Fibroblast of lung (primary cell): ENCODE measurements around the gene CEP72. TPM values are rescaled to one million over a fixed set of nuclear protein-coding genes. Genes with fewer than 3 reads are reported as not detected.
"Not testable (repeated sequence)": the region's sequence is repeated elsewhere in the genome, so short reads cannot be mapped to it uniquely, and the experiment has no call there.

Experiments used
- DNase-seq, 2 donors: peaks; one replicate each; pipeline versions ENCODE4 v3.0.0 to v3.0.0-alpha.2; 2010; ENCODE audit warnings: low read depth in 2 of 2
- H2AFZ ChIP-seq: 2 replicates; pipeline ENCODE4 v1.5.1; 2012; ENCODE audit warnings: low read length, control low read depth, inconsistent platforms
- H3K27ac ChIP-seq: 2 replicates; pipeline ENCODE4 v1.5.1; 2011; ENCODE audit warnings: low read length, control low read depth; ENCODE audit not compliant: insufficient read depth
- H3K27me3 ChIP-seq: 2 replicates; pipeline ENCODE4 v1.5.1; 2011; ENCODE audit warnings: mild to moderate bottlenecking, low read length; ENCODE audit not compliant: control insufficient read depth, insufficient read depth
- H3K36me3 ChIP-seq: 2 replicates; pipeline ENCODE4 v1.5.1; 2011; ENCODE audit warnings: low read length; ENCODE audit not compliant: control insufficient read depth, insufficient read depth
- H3K4me1 ChIP-seq: 2 replicates; pipeline ENCODE4 v1.5.1; 2011; ENCODE audit warnings: low read length; ENCODE audit not compliant: control insufficient read depth, insufficient read depth; ENCODE audit errors: extremely low read depth
- H3K4me2 ChIP-seq: 2 replicates; pipeline ENCODE4 v1.5.1; 2011; ENCODE audit warnings: low read length, control low read depth; ENCODE audit not compliant: insufficient read depth; ENCODE audit errors: extremely low read depth
- H3K4me3 ChIP-seq, 4 experiments: fragments of 200-600 bp in 1 of 4; sonication (generic) in 1 of 4; replicated peaks in 1 of 4; 2 replicates each; pipeline ENCODE4 v1.5.1; 2011 to 2016; ENCODE audit warnings: low read length in 4 of 4, low read depth in 3 of 4, mild to moderate bottlenecking in 3 of 4, control low read depth in 2 of 4, inconsistent platforms in 1 of 4, mixed read lengths in 1 of 4; ENCODE audit not compliant: insufficient read depth in 1 of 4; ENCODE audit errors: control extremely low read depth in 1 of 4
- H3K79me2 ChIP-seq: 2 replicates; pipeline ENCODE4 v1.5.1; 2012; ENCODE audit warnings: mild to moderate bottlenecking, low read length, inconsistent platforms; ENCODE audit not compliant: control insufficient read depth, insufficient read depth
- H3K9ac ChIP-seq: 2 replicates; pipeline ENCODE4 v1.5.1; 2011; ENCODE audit warnings: mild to moderate bottlenecking, low read length, control low read depth; ENCODE audit not compliant: insufficient read depth
- H3K9me3 ChIP-seq: 2 replicates; pipeline ENCODE4 v1.5.1; 2012; ENCODE audit warnings: low read depth, low read length; ENCODE audit not compliant: control insufficient read depth, insufficient read depth
- H4K20me1 ChIP-seq: 2 replicates; pipeline ENCODE4 v1.5.1; 2011; ENCODE audit warnings: low read length; ENCODE audit not compliant: control insufficient read depth, insufficient read depth; ENCODE audit errors: extremely low read depth
- CTCF ChIP-seq, 2 donors: IDR thresholded peaks in 1 of 2; conservative IDR thresholded peaks in 1 of 2; 1 replicate in 1 of 2; 2 replicates in 1 of 2; pipeline ENCODE4 v1.5.1; 2011 to 2012; ENCODE audit warnings: low read length in 2 of 2, control low read depth in 1 of 2, inconsistent platforms in 1 of 2, low read depth in 1 of 2, mild to moderate bottlenecking in 1 of 2
- EZH2 ChIP-seq: IDR thresholded peaks from 2 replicates; pipeline ENCODE4 v1.5.1; 2012; ENCODE audit warnings: low read length, control low read depth, mild to moderate bottlenecking; ENCODE audit errors: missing control alignments
- polyA plus RNA-seq, 2 donors: library from polyadenylated mRNA; depleted of rRNA in 1 of 2; stranded (reverse) in 1 of 2; unstranded in 1 of 2; fragments of >200 nt; gene quantifications; 2 replicates each; pipeline ENCODE4 v1.2.1, GENCODE V29; 2011 to 2012; ENCODE audit warnings: missing spikeins in 1 of 2
- total RNA-seq: library from RNA; depleted of rRNA; stranded (reverse); fragments of >200 nt; gene quantifications from 2 replicates; pipeline ENCODE4 v1.2.1, GENCODE V29; 2014

Gene CEP72
- total and polyA plus RNA-seq, 2 donors (not counting 1 experiment from before 2014, with no cell fraction given), result 0.92 to 2.5 TPM

DNA sequence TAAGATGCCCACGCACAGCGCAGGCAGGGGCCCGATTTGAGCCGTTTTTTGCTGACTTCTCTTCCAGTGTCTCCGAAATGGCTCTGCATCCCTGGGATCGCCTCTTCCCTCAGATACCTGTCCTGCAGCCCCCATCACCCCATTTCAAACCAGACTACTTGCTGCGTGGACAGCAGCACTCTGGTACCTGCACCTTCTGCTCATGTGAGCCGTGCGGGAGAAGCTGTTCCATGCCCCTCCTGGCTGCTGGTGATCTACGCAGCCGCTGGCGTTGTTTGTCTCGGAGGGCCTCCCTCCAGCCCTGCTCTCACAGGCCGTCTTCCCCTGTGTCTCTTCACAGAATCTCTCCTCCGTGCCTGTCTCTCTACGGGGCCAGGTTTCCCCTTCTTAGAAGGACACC lies 13.4 kb downstream of the CEP72 start:
- no peak overlapping the region for H2AFZ ChIP-seq
- H3K27ac ChIP-seq, result no peak overlapping the region
- H3K9ac ChIP-seq, result no peak overlapping the region
- no peak overlapping the region for H3K4me3 ChIP-seq
- H3K27me3 ChIP-seq, result no peaks in the 10 kb centered on the region
- DNase-seq, result no peak
- H3K4me2 ChIP-seq, result no peak overlapping the region
- TF ChIP-seq EZH2, result no peak
- TF ChIP-seq CTCF (conservative IDR thresholded peaks at IDR 0.05 in 1 of 2, IDR thresholded peaks at IDR 0.05 in 1 of 2; ENCODE audit: low read depth in 1 of 2, low read length in 2 of 2), result no peak
- no peaks in the 10 kb centered on the region for H4K20me1 ChIP-seq
- H3K79me2 ChIP-seq, result no peaks in the 10 kb centered on the region
- no peaks in the 10 kb centered on the region for H3K9me3 ChIP-seq
- peaks cover 3% of the 10 kb centered on the region for H3K36me3 ChIP-seq
- no peaks in the 10 kb centered on the region for H3K4me1 ChIP-seq

DNA sequence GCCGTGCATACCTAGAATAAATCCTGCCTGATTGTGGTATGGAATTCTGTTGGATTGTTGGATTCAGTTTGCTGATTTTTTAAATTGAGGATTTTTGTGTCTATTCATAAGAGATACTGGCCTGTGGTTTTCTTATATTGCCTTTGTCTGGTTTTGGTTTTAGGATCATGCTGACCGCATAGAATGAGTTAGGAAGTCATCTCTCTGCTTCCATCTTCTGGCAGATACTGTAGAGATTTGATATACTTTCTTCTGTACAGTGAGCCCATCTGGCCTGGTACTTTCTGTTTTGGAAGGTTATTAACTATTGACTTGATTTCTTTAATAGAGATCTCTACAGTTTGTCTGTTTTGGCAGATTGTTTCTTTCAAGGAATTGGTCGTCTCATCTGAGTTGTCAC lies 14.7 kb downstream of the CEP72 start:
- peak in 1 of 2 donors; percentile 11 for DNase-seq

GRCh38 chr5:627840-628239 lies 15.7 kb downstream of the CEP72 start:
- Histone ChIP-seq H4K20me1 (no peaks in the 10 kb centered on the region), H3K27me3 (no peaks in the 10 kb centered on the region), H3K4me2 (no peak overlapping the region), H2AFZ (no peak overlapping the region), H3K9ac (no peak overlapping the region), H3K79me2 (no peaks in the 10 kb centered on the region), H3K4me3 (no peak overlapping the region), H3K4me1 (no peaks in the 10 kb centered on the region), H3K9me3 (no peaks in the 10 kb centered on the region), H3K27ac (no peak overlapping the region), H3K36me3 (peaks cover 3% of the 10 kb centered on the region)
- no peak for DNase-seq
- TF ChIP-seq CTCF (conservative IDR thresholded peaks at IDR 0.05 in 1 of 2, IDR thresholded peaks at IDR 0.05 in 1 of 2; ENCODE audit: low read depth in 1 of 2, low read length in 2 of 2) (no peak), EZH2 (no peak)

More for the DNA sequence above, 14.7 kb downstream of the CEP72 start:
- Histone ChIP-seq H3K27ac (no peak overlapping the region), H3K79me2 (no peaks in the 10 kb centered on the region), H3K4me1 (no peaks in the 10 kb centered on the region), H3K4me2 (no peak overlapping the region), H3K9ac (no peak overlapping the region), H3K36me3 (peaks cover 3% of the 10 kb centered on the region), H4K20me1 (no peaks in the 10 kb centered on the region), H3K4me3 (no peak overlapping the region), H3K9me3 (no peaks in the 10 kb centered on the region), H2AFZ (no peak overlapping the region), H3K27me3 (no peaks in the 10 kb centered on the region)
- TF ChIP-seq CTCF (conservative IDR thresholded peaks at IDR 0.05 in 1 of 2, IDR thresholded peaks at IDR 0.05 in 1 of 2; ENCODE audit: low read depth in 1 of 2, low read length in 2 of 2), result no peak
- no peak for TF ChIP-seq EZH2

DNA sequence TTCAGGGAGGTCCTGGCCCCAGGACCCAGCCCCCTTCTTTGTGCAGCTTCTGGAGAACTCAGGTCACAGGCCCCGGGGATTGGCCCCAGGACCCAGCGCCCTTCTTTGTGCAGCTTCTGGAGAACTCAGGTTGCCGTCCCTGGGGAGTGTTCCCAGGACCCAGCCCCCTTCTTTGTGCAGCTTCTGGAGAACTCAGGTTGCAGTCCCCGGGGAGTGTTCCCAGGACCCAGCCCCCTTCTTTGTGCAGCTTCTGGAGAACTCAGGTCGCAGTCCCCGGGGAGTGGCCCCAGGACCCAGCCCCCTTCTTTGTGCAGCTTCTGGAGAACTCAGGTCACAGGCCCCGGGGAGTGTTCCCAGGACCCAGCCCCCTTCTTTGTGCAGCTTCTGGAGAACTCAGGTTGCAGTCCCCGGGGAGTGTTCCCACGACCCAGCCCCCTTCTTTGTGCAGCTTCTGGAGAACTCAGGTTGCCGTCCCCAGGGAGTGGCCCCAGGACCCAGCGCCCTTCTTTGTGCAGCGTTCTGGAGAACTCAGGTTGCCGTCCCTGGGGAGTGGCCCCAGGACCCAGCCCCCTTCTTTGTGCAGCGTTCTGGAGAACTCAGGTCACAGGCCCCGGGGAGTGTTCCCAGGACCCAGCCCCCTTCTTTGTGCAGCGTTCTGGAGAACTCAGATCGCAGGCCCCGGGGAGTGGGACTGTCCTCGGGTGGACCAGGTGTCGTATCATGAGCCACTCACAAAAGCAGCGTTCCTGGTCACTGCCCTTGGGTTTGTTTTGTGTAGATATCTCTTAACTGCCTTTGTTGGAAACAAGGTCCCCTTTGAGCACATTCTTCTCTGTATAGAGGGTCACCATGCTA lies 16.4 kb downstream of the CEP72 start:
- H3K36me3 ChIP-seq, H3K27me3 ChIP-seq, H3K9me3 ChIP-seq, H3K4me1 ChIP-seq, DNase-seq, H2AFZ ChIP-seq, H4K20me1 ChIP-seq, H3K27ac ChIP-seq, H3K9ac ChIP-seq, H3K79me2 ChIP-seq, H3K4me2 ChIP-seq, H3K4me3 ChIP-seq: not testable (repeated sequence)
